ENCODE results near the gene KCNK7.

Gene KCNK7

GRCh38 chr11:65613091-65613928 lies 17.7 kb upstream of the KCNK7 start:
- no peak for TF ChIP-seq CTCF (conservative IDR thresholded peaks at IDR 0.05; ENCODE audit: low read depth, low read length)
- Histone ChIP-seq H4K20me1 (ENCODE audit: insufficient read depth) (no peaks in the 10 kb centered on the region), H3K9ac (peak overlapping the region; percentile 70), H3K4me2 (peak overlapping the region; percentile 36), H3K4me1 (ENCODE audit: low read depth, poor library complexity, severe bottlenecking) (peaks cover 39% of the 10 kb centered on the region), H2AFZ (ENCODE audit: low read depth) (peak overlapping the region; percentile 71; the same call in 1 of the 2 replicates), H3K27ac (peak overlapping the region; percentile 71), H3K36me3 (ENCODE audit: insufficient read depth) (no peaks in the 10 kb centered on the region), H3K4me3 (IDR thresholded peaks at IDR 0.05; ENCODE audit: insufficient read depth, low read depth, low read length) (peak overlapping the region; percentile 23), H3K27me3 (ENCODE audit: insufficient read depth, low read depth) (no peaks in the 10 kb centered on the region), H3K79me2 (ENCODE audit: insufficient read depth, low read depth) (peaks cover 36% of the 10 kb centered on the region)

- H2AFZ ChIP-seq (ENCODE audit: low read depth): no peak overlapping the region
- peaks cover 36% of the 10 kb centered on the region for H3K4me1 ChIP-seq (ENCODE audit: low read depth, poor library complexity, severe bottlenecking)
- no peak for TF ChIP-seq CTCF (conservative IDR thresholded peaks at IDR 0.05; ENCODE audit: low read depth, low read length)
- H3K79me2 ChIP-seq (ENCODE audit: insufficient read depth, low read depth): peaks cover 33% of the 10 kb centered on the region
- H3K9ac ChIP-seq: no peak overlapping the region
- no peak overlapping the region for H3K4me3 ChIP-seq (IDR thresholded peaks at IDR 0.05; ENCODE audit: insufficient read depth, low read depth, low read length)
- H3K27ac ChIP-seq: no peak overlapping the region
- H3K27me3 ChIP-seq (ENCODE audit: insufficient read depth, low read depth): no peaks in the 10 kb centered on the region
- peak overlapping the region; percentile 36; the same call in 1 of the 2 replicates for H3K4me2 ChIP-seq
- H4K20me1 ChIP-seq (ENCODE audit: insufficient read depth): no peaks in the 10 kb centered on the region
- no peaks in the 10 kb centered on the region for H3K36me3 ChIP-seq (ENCODE audit: insufficient read depth)
These were observed 17.1 kb upstream of the KCNK7 start for GRCh38 chr11:65612691-65613090.

- H4K20me1 ChIP-seq (ENCODE audit: insufficient read depth): no peaks in the 10 kb centered on the region
- no peaks in the 10 kb centered on the region for H3K27me3 ChIP-seq (ENCODE audit: insufficient read depth, low read depth)
- H3K4me1 ChIP-seq (ENCODE audit: low read depth, poor library complexity, severe bottlenecking): peaks cover 29% of the 10 kb centered on the region
- TF ChIP-seq CTCF (conservative IDR thresholded peaks at IDR 0.05; ENCODE audit: low read depth, low read length): no peak
- no peak overlapping the region for H3K27ac ChIP-seq
- no peaks in the 10 kb centered on the region for H3K36me3 ChIP-seq (ENCODE audit: insufficient read depth)
- H3K4me2 ChIP-seq: peak overlapping the region; percentile 36; the same call in 1 of the 2 replicates
- no peak overlapping the region for H2AFZ ChIP-seq (ENCODE audit: low read depth)
- no peak overlapping the region for H3K9ac ChIP-seq
- H3K4me3 ChIP-seq (IDR thresholded peaks at IDR 0.05; ENCODE audit: insufficient read depth, low read depth, low read length): no peak overlapping the region
- peaks cover 26% of the 10 kb centered on the region for H3K79me2 ChIP-seq (ENCODE audit: insufficient read depth, low read depth)
These were observed 16.4 kb upstream of the KCNK7 start for GRCh38 chr11:65611758-65612603.

GRCh38 chr11:65611028-65611757 lies 15.6 kb upstream of the KCNK7 start:
- Histone ChIP-seq H3K4me3 (IDR thresholded peaks at IDR 0.05; ENCODE audit: insufficient read depth, low read depth, low read length) (no peak overlapping the region), H3K27me3 (ENCODE audit: insufficient read depth, low read depth) (no peaks in the 10 kb centered on the region), H4K20me1 (ENCODE audit: insufficient read depth) (no peaks in the 10 kb centered on the region), H3K79me2 (ENCODE audit: insufficient read depth, low read depth) (peaks cover 18% of the 10 kb centered on the region), H2AFZ (ENCODE audit: low read depth) (no peak overlapping the region), H3K9ac (no peak overlapping the region), H3K4me2 (no peak overlapping the region), H3K36me3 (ENCODE audit: insufficient read depth) (no peaks in the 10 kb centered on the region), H3K27ac (no peak overlapping the region), H3K4me1 (ENCODE audit: low read depth, poor library complexity, severe bottlenecking) (peaks cover 21% of the 10 kb centered on the region)
- no peak for TF ChIP-seq CTCF (conservative IDR thresholded peaks at IDR 0.05; ENCODE audit: low read depth, low read length)
